Body of pancreas (tissue), 4 donors: ENCODE results near the gene KRTAP3-3.

Source experiments
- POLR2A ChIP-seq, 3 donors: fragments of 450-650 bp; IDR thresholded peaks; one replicate each; pipeline ENCODE4 v1.6.1; 2016; ENCODE audit warnings: antibody characterized with exemption in 3 of 3, mild to moderate bottlenecking in 2 of 3
- TF ChIP-seq, protein P1 (sequence below), 7 experiments: fragments of 450-650 bp in 4 of 7; fragments of 200-600 bp in 3 of 7; sonication (generic) in 3 of 7; IDR thresholded peaks; one replicate each; pipeline ENCODE4 v1.5.1; 2016 to 2019; ENCODE audit warnings: antibody characterized with exemption in 7 of 7

DNA sequence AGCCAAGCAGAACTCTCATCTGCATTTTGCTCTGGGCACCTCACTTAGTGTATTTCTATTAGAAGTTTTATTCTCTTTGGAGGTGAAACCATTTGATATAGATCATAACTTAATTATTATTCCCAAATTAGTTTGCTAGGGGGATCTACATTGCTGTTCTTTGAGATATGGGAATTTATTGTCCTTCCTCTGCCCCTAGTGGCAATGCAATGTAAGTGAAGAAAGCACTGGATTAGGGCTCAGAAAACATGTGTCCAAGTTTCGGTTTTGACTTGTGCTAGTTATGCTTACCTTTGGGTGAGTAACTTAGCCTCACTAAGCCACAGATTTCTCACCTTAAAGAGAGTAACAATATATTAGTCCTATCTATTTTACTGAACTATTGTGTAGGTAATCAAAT is 30.1 kb downstream of the KRTAP3-3 start:
- TF ChIP-seq, protein P1, sequence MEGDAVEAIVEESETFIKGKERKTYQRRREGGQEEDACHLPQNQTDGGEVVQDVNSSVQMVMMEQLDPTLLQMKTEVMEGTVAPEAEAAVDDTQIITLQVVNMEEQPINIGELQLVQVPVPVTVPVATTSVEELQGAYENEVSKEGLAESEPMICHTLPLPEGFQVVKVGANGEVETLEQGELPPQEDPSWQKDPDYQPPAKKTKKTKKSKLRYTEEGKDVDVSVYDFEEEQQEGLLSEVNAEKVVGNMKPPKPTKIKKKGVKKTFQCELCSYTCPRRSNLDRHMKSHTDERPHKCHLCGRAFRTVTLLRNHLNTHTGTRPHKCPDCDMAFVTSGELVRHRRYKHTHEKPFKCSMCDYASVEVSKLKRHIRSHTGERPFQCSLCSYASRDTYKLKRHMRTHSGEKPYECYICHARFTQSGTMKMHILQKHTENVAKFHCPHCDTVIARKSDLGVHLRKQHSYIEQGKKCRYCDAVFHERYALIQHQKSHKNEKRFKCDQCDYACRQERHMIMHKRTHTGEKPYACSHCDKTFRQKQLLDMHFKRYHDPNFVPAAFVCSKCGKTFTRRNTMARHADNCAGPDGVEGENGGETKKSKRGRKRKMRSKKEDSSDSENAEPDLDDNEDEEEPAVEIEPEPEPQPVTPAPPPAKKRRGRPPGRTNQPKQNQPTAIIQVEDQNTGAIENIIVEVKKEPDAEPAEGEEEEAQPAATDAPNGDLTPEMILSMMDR (IDR thresholded peaks at IDR 0.05): peak; percentile 23 to 66 (median 55)
- no peak for TF ChIP-seq POLR2A (IDR thresholded peaks at IDR 0.05)
